DOHH2 (cell line): ENCODE data around the gene CDKL5.

Experiments
- H3F3A ChIP-seq: fragments of 200-600 bp; sonication (generic), shearing (Covaris generic); 2 replicates; pipeline ENCODE4 v1.6.0; 2016; ENCODE audit warnings: antibody characterized with exemption, mild to moderate bottlenecking; ENCODE audit not compliant: control insufficient read depth, insufficient read depth
- H3K27ac ChIP-seq: fragments of 200-600 bp; sonication (generic); 2 replicates; pipeline ENCODE4 v1.5.1; 2014; ENCODE audit warnings: low read depth, mild to moderate bottlenecking, low read length, moderate library complexity
- H3K27me3 ChIP-seq: fragments of 200-600 bp; sonication (generic); 2 replicates; pipeline ENCODE4 v1.6.1; 2014; ENCODE audit warnings: mild to moderate bottlenecking, low read length, mixed read lengths; ENCODE audit not compliant: control insufficient read depth
- H3K36me3 ChIP-seq: fragments of 200-600 bp; sonication (generic); 2 replicates; pipeline ENCODE4 v1.6.1; 2014; ENCODE audit warnings: mild to moderate bottlenecking, low read length, moderate library complexity, mixed read lengths; ENCODE audit not compliant: control insufficient read depth
- H3K4me1 ChIP-seq: fragments of 200-600 bp; sonication (generic); 2 replicates; pipeline ENCODE4 v1.6.1; 2014; ENCODE audit warnings: mild to moderate bottlenecking, low read length, mixed read lengths; ENCODE audit not compliant: control insufficient read depth
- H3K4me2 ChIP-seq: fragments of 200-600 bp; sonication (generic); 2 replicates; pipeline ENCODE4 v1.6.0; 2014; ENCODE audit warnings: mild to moderate bottlenecking, low read length, moderate library complexity
- H3K4me3 ChIP-seq: fragments of 200-600 bp; sonication (generic); 2 replicates; pipeline ENCODE4 v1.5.1; 2014; ENCODE audit warnings: mild to moderate bottlenecking, low read length, mixed read lengths
- H3K79me2 ChIP-seq: fragments of 200-600 bp; sonication (generic); 2 replicates; pipeline ENCODE4 v1.6.1; 2014; ENCODE audit warnings: mild to moderate bottlenecking, low read length, mixed read lengths; ENCODE audit not compliant: control insufficient read depth
- H3K9me2 ChIP-seq: fragments of 200-600 bp; sonication (generic); replicated peaks from 2 replicates; pipeline ENCODE4 v1.6.1; 2014; ENCODE audit warnings: mild to moderate bottlenecking, low read length, mixed read lengths; ENCODE audit not compliant: control insufficient read depth
- H3K9me3 ChIP-seq: fragments of 200-600 bp; sonication (generic); 2 replicates; pipeline ENCODE4 v1.6.1; 2014; ENCODE audit warnings: antibody characterized with exemption, low read length, mixed read lengths; ENCODE audit not compliant: control insufficient read depth, insufficient read depth
- H4K20me1 ChIP-seq: fragments of 200-600 bp; sonication (generic); 2 replicates; pipeline ENCODE4 v1.6.0; 2014; ENCODE audit warnings: low read depth, mild to moderate bottlenecking, antibody characterized with exemption, low read length, moderate library complexity; ENCODE audit not compliant: control insufficient read depth, insufficient read depth
- CTCF ChIP-seq: fragments of 200-600 bp; sonication (generic); IDR thresholded peaks from one replicate; pipeline ENCODE4 v1.5.1; 2014; ENCODE audit warnings: antibody characterized with exemption, mild to moderate bottlenecking, low read depth, low read length; ENCODE audit not compliant: poor library complexity, severe bottlenecking
- EZH2phosphoT487 ChIP-seq: fragments of 200-600 bp; sonication (generic); IDR thresholded peaks from 2 replicates; pipeline ENCODE4 v1.6.1; 2017; ENCODE audit warnings: borderline replicate concordance, mild to moderate bottlenecking, antibody characterized with exemption, low read length, moderate library complexity, mixed read lengths

Gene CDKL5

DNA sequence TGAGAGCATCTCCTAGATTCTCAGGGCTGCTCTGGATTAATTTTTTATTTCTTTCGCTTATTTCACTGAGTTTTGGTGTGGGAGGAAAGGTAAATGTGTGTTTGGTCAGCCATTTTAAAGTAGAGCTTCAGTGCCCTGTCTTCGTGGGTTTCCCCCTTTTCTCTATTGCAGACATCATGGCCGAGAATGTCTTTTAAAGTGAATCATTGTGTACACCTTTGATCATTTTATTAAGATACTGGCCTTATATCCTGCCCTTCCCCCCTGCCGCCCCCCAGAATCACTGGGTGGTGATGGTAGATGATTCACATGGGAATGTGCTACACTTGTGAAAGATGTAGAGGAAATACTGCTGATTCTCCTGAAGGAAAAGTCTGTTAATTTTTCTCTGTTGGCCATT is 23.8 kb downstream of the CDKL5 start:
- Histone ChIP-seq H3K9me3 (no peaks in the 10 kb centered on the region), H3K27ac (no peak overlapping the region), H3K79me2 (no peaks in the 10 kb centered on the region), H3K4me2 (no peak overlapping the region), H3K36me3 (no peaks in the 10 kb centered on the region), H3K9me2 (no peaks in the 10 kb centered on the region), H4K20me1 (no peaks in the 10 kb centered on the region), H3K4me1 (no peaks in the 10 kb centered on the region), H3K27me3 (no peaks in the 10 kb centered on the region), H3F3A (no peaks in the 10 kb centered on the region), H3K4me3 (no peak overlapping the region)
- TF ChIP-seq EZH2phosphoT487 (no peak), CTCF (no peak)

DNA sequence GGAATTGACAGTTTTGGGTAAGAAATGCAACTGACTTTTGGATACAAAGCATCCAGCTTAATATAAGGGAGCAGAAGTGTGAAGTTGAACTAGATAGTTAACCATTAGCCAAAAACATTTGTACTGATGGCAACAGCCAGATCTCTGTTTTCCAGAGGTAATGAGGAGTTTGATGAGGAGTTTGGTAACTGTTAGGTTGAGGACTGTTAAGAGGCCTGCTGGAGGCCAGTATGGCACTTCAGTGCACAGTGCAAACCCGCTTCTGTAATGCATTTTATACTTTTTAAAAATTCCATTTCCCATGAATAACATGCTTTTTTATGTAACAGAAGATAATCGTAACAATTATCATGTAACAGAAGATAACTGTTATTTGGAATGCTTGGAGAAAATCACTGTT is 30.0 kb downstream of the CDKL5 start:
- Histone ChIP-seq H3K36me3 (no peaks in the 10 kb centered on the region), H3K4me2 (no peak overlapping the region), H3K27me3 (no peaks in the 10 kb centered on the region), H3K27ac (no peak overlapping the region), H3K9me3 (no peaks in the 10 kb centered on the region), H3K4me1 (no peaks in the 10 kb centered on the region), H3K4me3 (no peak overlapping the region), H3K79me2 (no peaks in the 10 kb centered on the region), H4K20me1 (no peaks in the 10 kb centered on the region), H3K9me2 (no peaks in the 10 kb centered on the region), H3F3A (no peaks in the 10 kb centered on the region)
- TF ChIP-seq CTCF (no peak), EZH2phosphoT487 (no peak)

DNA sequence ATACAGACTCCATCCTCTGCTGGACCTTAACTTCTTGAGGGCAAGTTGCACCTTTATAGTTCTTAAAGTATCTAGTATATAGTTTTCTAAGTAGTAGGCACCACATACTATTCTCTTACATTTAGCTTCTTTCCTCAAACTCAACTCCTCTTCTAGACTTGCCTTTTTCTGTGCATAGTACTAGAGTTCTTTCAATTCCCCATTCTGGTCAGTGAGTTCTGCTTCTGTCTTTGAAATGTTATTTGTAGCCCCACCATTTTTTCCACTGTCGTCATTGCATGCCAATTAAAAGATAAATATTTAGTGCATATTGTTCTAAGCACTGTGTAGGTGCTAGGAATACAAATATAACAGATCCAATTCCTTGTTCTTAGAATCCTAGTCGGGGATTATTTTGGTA is 31.6 kb downstream of the CDKL5 start:
- Histone ChIP-seq H3K36me3 (no peaks in the 10 kb centered on the region), H3K79me2 (no peaks in the 10 kb centered on the region)

More for the DNA sequence above, 31.6 kb downstream of the CDKL5 start:
- H3K4me3 ChIP-seq, result no peak overlapping the region
- H3K9me3 ChIP-seq, result no peaks in the 10 kb centered on the region
- no peaks in the 10 kb centered on the region for H3F3A ChIP-seq
- H3K4me2 ChIP-seq, result no peak overlapping the region
- H4K20me1 ChIP-seq, result no peaks in the 10 kb centered on the region
- no peaks in the 10 kb centered on the region for H3K9me2 ChIP-seq
- H3K27ac ChIP-seq, result no peak overlapping the region
- H3K27me3 ChIP-seq, result no peaks in the 10 kb centered on the region
- TF ChIP-seq CTCF (no peak), EZH2phosphoT487 (no peak)
- no peaks in the 10 kb centered on the region for H3K4me1 ChIP-seq
